Activated naive CD8-positive, alpha-beta T cell (primary cell): ENCODE results near the gene C19orf85.
A peak's percentile ranks its signal among the peaks of the same experiment; 100 is the strongest.
"Not testable (repeated sequence)": the region's sequence is repeated elsewhere in the genome, so short reads cannot be mapped to it uniquely, and the experiment has no call there.

Experiments used
- H3K27ac Mint-ChIP-seq: one replicate; pipeline ENCODE4 v1.8.0; 2021; ENCODE audit warnings: mixed read lengths
- H3K27me3 Mint-ChIP-seq: one replicate; pipeline ENCODE4 v1.8.0; 2021; ENCODE audit warnings: mixed read lengths
- H3K36me3 Mint-ChIP-seq: one replicate; pipeline ENCODE4 v1.8.0; 2021; ENCODE audit warnings: mixed read lengths
- H3K4me1 Mint-ChIP-seq: one replicate; pipeline ENCODE4 v1.8.0; 2021; ENCODE audit warnings: low read depth, mixed read lengths
- H3K4me3 Mint-ChIP-seq: one replicate; pipeline ENCODE4 v1.8.0; 2021; ENCODE audit warnings: mild to moderate bottlenecking, mixed read lengths
- H3K9me3 Mint-ChIP-seq: one replicate; pipeline ENCODE4 v1.8.0; 2021; ENCODE audit warnings: low read depth, mixed read lengths

C19orf85 gene

DNA sequence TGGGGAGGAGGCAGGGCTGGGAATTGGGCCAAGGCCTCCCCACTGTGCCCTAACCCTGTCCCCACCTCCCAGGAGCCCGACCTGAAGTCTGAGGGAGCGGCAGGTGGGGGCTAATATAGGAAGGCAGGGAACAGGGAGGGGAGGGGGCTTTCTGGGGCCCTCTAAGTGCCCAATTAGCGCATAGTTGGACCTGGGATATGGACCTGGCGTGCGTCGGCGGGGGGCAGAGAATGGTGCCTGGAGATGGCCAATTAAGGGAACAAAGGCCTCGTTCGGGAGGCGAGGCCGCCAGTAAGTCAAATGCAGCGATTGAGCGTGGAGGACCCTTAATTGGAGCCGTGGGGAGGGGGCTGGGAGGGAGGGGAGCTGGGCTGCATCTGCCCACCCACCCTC, at the start of gene C19orf85:
TSS of gene C19orf85 (minus strand) at position 90 of the 393 bp plus-strand sequence. CDS start 197 bp downstream, outside the sequence.
- Mint-ChIP-seq H3K4me3 (no peak within 1 kb of the TSS), H3K27ac (no peak within 1 kb of the TSS), H3K9me3 (no peaks in the 10 kb centered on the region), H3K36me3 (no peaks in the 10 kb centered on the region), H3K27me3 (no peaks in the 10 kb centered on the region), H3K4me1 (peaks cover 23% of the 10 kb centered on the region)

DNA sequence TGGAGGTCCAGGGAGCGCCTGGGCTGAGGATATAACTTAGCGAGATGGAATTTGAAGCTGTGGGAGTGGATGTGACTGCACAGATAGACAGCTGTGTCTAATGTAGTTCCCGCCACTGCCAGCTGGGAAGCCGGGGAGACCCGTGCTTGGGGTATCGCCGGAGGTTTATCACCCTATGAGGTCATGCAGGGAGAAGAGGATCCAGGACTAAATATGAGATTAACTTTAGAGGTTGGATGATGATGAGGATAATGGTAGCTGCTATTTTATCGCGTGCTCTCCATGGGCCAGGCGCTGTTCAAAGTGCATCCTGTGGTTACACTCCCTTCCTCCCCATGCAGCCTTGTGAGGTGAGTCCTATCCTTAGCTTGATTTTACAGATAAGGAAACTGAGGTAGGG, 43.6 kb upstream of the C19orf85 start:
- Mint-ChIP-seq H3K27me3 (peaks cover 3% of the 10 kb centered on the region), H3K9me3 (no peaks in the 10 kb centered on the region), H3K36me3 (no peaks in the 10 kb centered on the region), H3K27ac (no peak overlapping the region), H3K4me1 (peaks cover 6% of the 10 kb centered on the region), H3K4me3 (no peak overlapping the region)

DNA sequence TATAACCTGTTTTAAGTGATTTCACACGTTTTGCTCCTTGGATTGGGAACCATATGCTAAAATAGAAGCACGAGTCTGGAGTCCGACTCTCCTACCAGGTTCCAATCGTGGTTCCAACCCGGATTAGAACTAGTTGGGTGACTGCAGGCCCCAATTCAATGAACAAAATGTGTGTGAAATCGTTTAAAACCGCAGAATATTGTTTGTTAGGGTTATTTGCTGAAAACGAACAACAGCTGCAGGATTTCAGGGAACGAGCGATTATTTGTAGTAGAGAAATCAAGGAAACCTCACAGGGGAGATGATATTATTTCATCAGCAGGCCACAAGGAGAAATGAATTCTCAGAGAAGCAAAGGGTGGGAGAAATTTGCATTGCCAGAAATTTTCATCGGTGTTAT, 40.4 kb upstream of the C19orf85 start:
- Mint-ChIP-seq H3K36me3 (no peaks in the 10 kb centered on the region), H3K4me3 (no peak overlapping the region), H3K4me1 (peaks cover 15% of the 10 kb centered on the region), H3K27ac (no peak overlapping the region), H3K27me3 (no peaks in the 10 kb centered on the region), H3K9me3 (no peaks in the 10 kb centered on the region)

DNA sequence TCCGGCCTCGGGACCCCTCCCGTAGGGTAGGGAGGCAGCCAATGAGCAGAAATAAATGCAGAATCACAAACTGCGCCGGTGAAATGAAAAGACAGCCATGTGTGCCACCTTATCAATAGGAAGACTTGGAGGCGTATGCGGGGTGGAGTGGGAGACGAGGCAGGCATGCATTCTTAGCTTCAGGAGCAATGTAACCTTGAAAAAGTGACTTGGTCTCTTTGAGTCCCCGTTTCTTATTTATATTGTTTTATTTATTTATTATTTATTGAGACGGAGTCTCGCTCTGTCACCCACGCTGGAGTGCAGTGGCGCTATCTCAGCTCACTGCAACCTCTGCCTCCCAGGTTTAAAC, 39.7 kb upstream of the C19orf85 start:
- peak overlapping the region; percentile 84 for H3K4me3 Mint-ChIP-seq
- no peaks in the 10 kb centered on the region for H3K36me3 Mint-ChIP-seq
- H3K9me3 Mint-ChIP-seq, result no peaks in the 10 kb centered on the region
- H3K27me3 Mint-ChIP-seq, result no peaks in the 10 kb centered on the region
- H3K4me1 Mint-ChIP-seq, result peaks cover 15% of the 10 kb centered on the region
- no peak overlapping the region for H3K27ac Mint-ChIP-seq

DNA sequence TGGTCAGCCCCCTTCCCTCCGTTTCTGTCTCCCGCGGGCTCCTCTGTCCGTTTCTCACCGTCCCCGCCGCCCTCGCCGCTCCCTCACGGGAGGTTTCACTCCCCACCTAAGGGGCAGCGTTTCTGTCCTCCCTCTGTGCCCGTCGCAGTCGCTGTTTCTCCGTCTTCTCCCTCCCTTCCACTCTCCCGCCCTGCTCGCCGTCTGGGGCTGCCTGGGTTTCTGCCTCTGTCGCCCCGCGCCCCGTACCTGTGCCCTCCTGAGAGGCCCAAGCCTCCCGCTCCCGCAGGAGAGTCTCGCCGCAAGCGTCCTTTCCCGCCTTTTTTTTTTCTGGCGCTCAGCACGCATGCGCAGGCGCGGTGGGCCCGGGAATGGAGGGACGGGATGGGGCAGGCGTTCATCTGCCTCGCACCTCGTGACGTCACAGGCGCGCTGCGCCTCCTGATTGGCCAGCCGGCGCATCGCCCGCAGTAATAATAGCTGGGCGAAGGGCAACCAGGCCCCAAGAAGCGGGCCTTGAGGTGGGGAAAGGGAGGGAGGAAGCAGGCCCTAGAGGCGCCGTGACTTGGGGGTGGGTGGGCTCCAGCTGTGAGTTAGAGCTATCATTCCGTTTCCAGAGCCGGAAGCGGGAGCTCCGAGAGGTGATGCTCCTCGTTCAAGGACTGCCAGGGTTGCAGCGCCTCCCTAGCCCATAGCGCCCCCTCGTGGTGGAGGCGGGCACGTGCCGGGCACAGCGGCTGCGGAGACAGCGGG, 39.1 kb upstream of the C19orf85 start:
- Mint-ChIP-seq H3K4me3 (peak overlapping the region; percentile 84), H3K9me3 (no peaks in the 10 kb centered on the region), H3K36me3 (no peaks in the 10 kb centered on the region), H3K27me3 (no peaks in the 10 kb centered on the region), H3K27ac (peak overlapping the region; percentile 82), H3K4me1 (peaks cover 15% of the 10 kb centered on the region)

DNA sequence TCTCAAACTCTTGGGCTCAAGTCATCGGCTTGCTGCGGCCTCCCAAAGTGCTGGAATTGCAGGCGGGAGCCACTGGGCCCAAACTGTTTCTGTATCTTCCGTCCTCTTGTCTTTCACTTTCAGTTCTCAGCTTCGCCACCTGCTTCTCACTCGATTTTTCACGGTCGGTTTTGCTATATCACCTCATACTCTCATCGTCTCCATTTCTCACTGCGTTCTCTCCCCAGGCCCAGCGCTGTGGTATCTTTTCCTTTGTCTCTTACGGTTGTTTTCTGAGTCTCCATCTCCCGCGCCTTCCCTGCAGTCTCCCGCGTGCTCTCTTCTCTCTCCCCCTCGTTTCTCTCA, 38.6 kb upstream of the C19orf85 start:
- peak overlapping the region; percentile 84 for H3K4me3 Mint-ChIP-seq
- no peaks in the 10 kb centered on the region for H3K36me3 Mint-ChIP-seq
- H3K4me1 Mint-ChIP-seq, result peaks cover 15% of the 10 kb centered on the region
- H3K9me3 Mint-ChIP-seq, result no peaks in the 10 kb centered on the region
- H3K27ac Mint-ChIP-seq, result peak overlapping the region; percentile 82
- H3K27me3 Mint-ChIP-seq, result no peaks in the 10 kb centered on the region

DNA sequence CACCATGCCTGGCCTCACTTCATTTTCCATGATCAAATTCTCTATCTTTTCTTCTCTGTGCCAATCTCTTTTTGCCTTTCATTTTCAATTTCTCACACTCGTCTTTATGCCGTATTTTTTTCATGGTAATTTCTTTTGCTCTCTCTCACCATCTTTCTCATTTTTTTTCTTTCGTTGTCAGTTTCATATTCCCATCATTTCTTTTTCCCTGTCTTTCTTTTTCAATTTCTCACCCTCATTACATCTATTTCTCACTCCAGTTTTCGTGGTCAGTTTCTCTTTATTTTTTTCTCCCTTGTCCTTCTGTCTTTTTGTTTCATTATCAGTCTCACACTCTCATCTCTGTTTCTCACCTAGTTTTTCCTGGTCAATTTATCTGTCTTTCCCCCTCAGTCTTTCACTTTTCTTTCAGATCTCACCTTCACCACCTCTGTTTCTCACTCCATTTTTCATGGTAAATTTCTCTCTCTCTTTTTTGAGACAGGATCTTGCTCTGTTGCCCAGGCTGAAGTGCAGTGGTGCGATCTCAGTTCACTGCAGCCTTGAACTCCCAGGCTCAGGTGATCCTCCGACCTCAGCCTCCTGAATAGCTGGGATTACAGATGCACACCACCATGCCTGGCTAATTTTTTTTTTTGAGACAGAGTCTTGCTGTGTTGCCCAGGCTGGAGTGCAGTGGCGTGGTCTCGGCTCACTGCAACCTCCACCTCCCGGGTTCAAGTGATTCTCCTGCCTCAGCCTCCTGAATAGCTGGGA, 37.8 kb upstream of the C19orf85 start:
- Mint-ChIP-seq H3K4me3 (peak overlapping the region; percentile 35), H3K36me3 (no peaks in the 10 kb centered on the region), H3K27me3 (no peaks in the 10 kb centered on the region), H3K9me3 (no peaks in the 10 kb centered on the region), H3K27ac (peak overlapping the region; percentile 35), H3K4me1 (peaks cover 15% of the 10 kb centered on the region)

DNA sequence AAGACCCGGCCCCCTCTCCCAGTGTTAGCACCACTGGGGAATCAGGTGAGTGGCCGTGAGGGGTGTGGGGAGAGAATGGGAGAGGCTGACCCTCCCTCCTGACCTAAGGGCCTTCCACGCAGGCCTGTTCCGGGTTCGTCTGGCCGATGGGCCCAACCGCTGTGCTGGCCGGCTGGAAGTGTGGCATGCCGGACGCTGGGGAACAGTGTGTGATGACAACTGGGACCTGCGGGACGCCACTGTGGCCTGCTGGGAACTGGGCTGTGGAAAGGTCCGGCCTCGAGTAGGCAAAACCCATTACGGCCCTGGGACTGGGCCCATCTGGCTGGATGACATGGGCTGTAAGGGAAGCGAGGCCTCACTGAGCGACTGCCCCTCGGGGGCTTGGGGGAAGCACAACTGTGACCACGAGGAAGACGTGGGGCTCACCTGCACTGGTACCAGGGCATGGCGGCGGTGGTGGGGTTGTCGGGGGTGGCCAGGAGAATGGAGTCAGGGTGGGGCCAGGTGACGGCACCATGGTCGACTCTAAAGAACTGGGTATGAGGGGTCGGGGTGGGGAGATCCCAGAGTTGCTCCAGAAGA, 35.9 kb upstream of the C19orf85 start:
- Mint-ChIP-seq H3K27me3 (no peaks in the 10 kb centered on the region), H3K9me3 (no peaks in the 10 kb centered on the region), H3K4me1 (peaks cover 15% of the 10 kb centered on the region), H3K4me3 (no peak overlapping the region), H3K27ac (no peak overlapping the region), H3K36me3 (no peaks in the 10 kb centered on the region)

DNA sequence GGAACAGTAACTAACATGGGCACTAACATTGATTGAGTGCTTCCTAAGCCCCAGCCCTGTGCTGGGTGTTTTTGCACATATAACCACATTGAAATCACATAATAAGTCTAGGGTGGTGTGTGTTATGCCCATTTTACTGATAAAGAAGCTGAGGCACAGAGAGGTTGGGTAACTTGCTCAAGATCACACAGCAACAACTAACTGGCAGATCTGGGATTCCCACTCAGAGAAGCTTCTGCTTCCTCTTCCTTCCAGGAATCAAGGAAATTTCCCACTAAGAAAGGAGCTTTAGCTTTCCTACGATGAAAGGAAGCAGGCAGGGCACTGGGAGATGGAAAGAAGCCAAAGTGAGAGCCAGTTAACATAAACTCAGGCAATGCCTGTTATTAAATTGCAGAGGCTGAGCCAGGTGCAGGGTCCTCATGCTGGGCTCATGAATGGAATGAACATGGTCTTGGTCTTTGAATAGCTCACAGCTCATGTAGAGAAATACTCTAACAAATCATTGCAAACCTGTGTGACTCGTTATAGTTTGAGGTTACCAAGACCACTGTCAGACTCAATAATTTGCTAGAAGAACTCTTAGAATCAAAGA, 33.8 kb upstream of the C19orf85 start:
- Mint-ChIP-seq H3K36me3 (no peaks in the 10 kb centered on the region), H3K27ac (no peak overlapping the region), H3K4me1 (peaks cover 11% of the 10 kb centered on the region), H3K27me3 (no peaks in the 10 kb centered on the region), H3K4me3 (no peak overlapping the region), H3K9me3 (no peaks in the 10 kb centered on the region)

DNA sequence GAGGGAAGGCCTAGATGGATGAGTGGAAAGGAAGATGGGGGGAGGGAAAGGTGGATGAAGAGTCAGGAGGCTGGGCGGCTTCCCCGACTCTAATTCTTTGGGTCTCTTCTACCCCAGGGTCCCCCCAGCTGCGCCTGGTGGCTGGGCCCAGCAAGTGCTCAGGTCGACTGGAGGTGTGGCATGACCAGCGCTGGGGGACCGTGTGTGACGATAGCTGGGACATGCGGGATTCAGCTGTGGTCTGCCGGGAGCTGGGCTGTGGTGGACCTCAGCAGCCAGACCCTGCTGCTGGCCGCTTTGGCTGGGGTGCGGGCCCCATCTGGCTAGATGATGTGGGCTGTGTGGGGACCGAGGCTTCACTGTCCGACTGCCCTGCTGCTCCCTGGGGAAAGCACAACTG, 33.2 kb upstream of the C19orf85 start:
- Mint-ChIP-seq H3K4me3 (no peak overlapping the region), H3K27ac (no peak overlapping the region), H3K9me3 (no peaks in the 10 kb centered on the region), H3K36me3 (no peaks in the 10 kb centered on the region), H3K27me3 (peaks cover 2% of the 10 kb centered on the region), H3K4me1 (peaks cover 8% of the 10 kb centered on the region)

DNA sequence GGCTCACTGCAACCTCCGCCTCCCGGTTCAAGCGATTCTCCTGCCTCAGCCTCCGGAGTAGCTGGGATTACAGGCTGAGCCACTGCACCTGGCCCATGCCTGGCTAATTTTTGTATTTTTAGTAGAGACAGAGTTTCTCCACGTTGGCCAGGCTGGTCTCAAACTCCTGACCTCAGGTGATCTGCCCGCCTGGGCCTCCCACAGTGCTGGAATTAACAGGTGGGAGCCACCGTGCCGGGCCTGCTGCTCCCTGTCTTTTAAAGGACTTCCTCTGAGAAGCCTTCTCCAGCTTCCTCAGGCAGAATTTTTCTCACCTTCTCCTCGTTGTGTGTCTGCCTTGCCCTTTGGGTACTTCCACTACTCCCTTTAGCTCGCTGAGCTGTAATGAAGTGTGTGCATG, 32.3 kb upstream of the C19orf85 start:
- H3K27me3 Mint-ChIP-seq, H3K4me1 Mint-ChIP-seq, H3K4me3 Mint-ChIP-seq, H3K27ac Mint-ChIP-seq, H3K36me3 Mint-ChIP-seq, H3K9me3 Mint-ChIP-seq: not testable (repeated sequence)

DNA sequence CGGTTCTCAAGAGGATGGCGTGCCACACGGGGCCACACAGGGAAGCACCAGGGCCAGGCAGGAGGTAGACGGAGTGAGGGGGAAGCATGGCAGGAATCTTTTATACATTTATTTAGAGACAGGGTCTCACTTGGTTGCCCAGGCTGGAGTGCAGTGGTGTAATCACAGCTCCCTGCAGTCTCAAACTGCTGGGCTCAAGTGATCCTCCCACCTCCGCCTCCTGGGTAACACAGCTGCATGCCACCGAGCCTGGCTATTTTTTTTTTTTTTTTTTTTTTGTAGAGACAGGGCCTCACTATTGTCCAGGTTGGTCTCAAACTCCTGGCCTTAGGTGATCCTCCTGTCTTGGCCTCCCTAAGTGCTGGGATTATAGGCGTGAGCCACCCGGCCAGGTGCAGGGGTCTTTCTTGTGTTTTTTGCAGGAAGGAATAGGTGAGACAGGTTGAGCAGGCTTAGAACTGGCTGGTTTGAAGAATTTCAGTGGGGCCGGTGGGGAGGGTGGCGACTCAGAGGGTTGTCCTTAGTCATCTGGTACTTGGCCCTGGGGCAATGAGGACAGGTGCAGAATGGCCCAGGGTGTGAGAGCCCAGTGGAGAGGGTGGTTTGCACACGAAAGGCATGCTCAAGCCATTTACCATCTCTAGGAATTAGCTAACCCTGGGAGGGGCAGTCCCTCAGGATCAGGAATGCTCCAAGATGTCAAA, 31.2 kb upstream of the C19orf85 start:
- Mint-ChIP-seq H3K4me1 (no peaks in the 10 kb centered on the region), H3K27me3 (peaks cover 2% of the 10 kb centered on the region), H3K36me3 (no peaks in the 10 kb centered on the region), H3K4me3 (no peak overlapping the region), H3K27ac (no peak overlapping the region), H3K9me3 (no peaks in the 10 kb centered on the region)

DNA sequence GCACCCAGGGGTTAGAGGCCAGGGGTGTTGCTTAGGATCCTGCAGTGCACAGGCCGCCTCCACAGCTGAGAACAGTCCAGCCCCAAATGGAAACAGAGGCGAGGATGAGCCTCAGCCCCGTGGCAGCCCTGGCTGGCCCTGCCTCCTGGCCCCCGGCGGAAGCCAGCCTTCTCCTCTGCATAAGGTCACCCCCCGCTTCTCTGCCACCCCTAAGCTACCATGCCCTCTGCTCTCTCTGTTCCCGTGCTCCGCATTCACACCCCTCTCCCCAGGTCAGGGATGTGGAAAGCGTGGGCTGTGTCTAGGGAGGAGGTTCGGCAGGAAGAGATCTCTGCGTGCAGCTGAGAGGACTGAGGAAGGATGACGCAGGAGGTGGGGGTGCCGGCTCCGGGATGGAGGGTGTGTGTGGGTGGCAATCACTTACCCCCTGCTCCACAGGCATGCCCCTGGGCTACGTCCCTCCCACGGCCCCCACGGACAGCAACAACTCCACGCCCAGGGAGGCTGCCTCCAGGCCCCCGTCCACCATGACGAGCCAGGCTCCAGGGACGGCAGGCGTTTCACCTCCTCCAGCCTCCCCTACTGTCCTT, 29.7 kb upstream of the C19orf85 start:
- Mint-ChIP-seq H3K27me3 (peaks cover 2% of the 10 kb centered on the region), H3K9me3 (no peaks in the 10 kb centered on the region), H3K4me1 (no peaks in the 10 kb centered on the region), H3K4me3 (peak overlapping the region; percentile 71), H3K36me3 (no peaks in the 10 kb centered on the region), H3K27ac (peak overlapping the region; percentile 22)

DNA sequence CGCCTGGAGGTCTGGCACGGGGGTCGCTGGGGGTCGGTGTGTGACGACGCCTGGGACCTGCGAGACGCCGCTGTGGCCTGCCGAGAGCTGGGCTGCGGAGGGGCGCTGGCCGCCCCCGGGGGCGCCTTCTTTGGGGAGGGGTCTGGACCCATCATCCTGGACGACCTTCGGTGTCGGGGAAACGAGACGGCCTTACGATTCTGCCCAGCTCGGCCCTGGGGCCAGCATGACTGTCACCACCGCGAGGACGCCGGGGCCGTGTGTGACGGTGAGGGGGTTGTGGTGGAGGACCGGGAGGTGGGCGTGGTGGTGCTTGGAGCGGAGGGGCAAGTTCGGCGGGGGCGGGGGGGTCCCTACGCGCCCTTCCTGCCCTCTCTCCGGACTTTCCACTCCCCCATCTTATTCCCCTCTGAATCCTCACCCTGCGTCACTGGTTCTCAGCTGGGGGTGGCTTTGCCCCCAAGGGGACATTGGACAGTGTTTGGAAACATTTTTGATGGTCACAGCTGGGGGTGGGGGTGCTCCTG, 29.2 kb upstream of the C19orf85 start:
- Mint-ChIP-seq H3K9me3 (no peaks in the 10 kb centered on the region), H3K4me3 (no peak overlapping the region), H3K36me3 (no peaks in the 10 kb centered on the region), H3K27me3 (peaks cover 2% of the 10 kb centered on the region), H3K4me1 (no peaks in the 10 kb centered on the region), H3K27ac (no peak overlapping the region)
